ENCODE data around the gene HHAT.
A peak's percentile ranks its signal among the peaks of the same experiment; 100 is the strongest.

Gene HHAT

GRCh38 chr1:210573141-210573540, 244.4 kb downstream of the HHAT start:
- no peak overlapping the region for H3K4me2 ChIP-seq (ENCODE audit: low read depth, low read length, poor library complexity, severe bottlenecking)
- no peaks in the 10 kb centered on the region for H3K36me3 ChIP-seq (ENCODE audit: insufficient read depth, low read length)
- no peak overlapping the region for H3K9ac ChIP-seq (ENCODE audit: low read depth, low read length, poor library complexity, severe bottlenecking)
- peaks cover 6% of the 10 kb centered on the region; the same call in 1 of the 2 replicates for H3K9me3 ChIP-seq (ENCODE audit: insufficient read depth, low read depth, low read length)
- H3K4me3 ChIP-seq (ENCODE audit: low read length, poor library complexity, severe bottlenecking): no peak overlapping the region
- no peaks in the 10 kb centered on the region for H4K20me1 ChIP-seq (ENCODE audit: insufficient read depth, low read length, poor library complexity, severe bottlenecking)
- H3K9me2 ChIP-seq (replicated peaks; ENCODE audit: low read depth, low read length): no peaks in the 10 kb centered on the region
- peaks cover 7% of the 10 kb centered on the region for H3K4me1 ChIP-seq (ENCODE audit: insufficient read depth, low read length, poor library complexity, severe bottlenecking)
- no peak overlapping the region for H2AFZ ChIP-seq (ENCODE audit: low read length)
- no peaks in the 10 kb centered on the region for H3K79me2 ChIP-seq (ENCODE audit: insufficient read depth, low read length)
- no peaks in the 10 kb centered on the region for H3F3A ChIP-seq (ENCODE audit: low read depth)
- no peak for TF ChIP-seq EZH2phosphoT487 (IDR thresholded peaks at IDR 0.05; ENCODE audit: borderline replicate concordance)
- no peak for TF ChIP-seq CTCF (conservative IDR thresholded peaks at IDR 0.05; ENCODE audit: low read length)
- H3K27me3 ChIP-seq (ENCODE audit: insufficient read depth, low read length, poor library complexity, severe bottlenecking): no peaks in the 10 kb centered on the region

DNA sequence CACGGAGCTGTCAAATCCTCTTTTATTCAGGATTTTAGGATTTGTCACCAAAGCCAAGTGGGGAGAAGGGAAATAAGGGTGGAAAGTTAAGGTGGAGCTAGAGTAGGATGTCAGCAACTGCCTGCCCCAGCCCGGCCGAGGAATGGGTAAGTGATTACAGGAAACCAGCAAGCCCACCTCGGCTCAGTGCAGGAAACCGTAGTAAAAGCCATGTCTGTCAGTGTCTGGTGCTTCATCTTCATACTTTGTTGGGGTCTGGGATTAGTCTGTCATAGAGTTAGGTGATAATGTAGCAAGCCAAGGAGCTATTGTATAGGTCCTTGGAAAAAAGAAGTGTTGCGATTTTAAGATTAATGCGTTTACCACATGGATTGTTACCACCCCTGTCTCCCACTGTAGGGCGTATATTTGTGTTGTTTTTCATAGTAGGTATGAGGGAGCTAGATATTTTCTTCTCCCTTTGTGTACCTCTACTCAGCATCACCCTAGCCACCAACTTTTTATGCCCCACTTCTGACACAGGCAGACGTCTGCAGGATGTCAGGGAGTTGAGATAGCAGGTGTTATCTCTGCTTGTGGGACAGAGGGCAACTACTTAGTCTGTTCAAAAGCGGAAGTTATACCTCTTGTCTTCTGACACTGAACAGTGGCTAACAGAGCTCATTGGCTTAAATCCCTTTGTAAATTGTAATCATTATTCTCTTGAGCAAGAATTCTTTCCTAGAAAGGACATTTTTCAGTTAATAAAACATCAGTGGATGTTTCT, 253.7 kb downstream of the HHAT start:
- Histone ChIP-seq H3K9ac (ENCODE audit: low read depth, low read length, poor library complexity, severe bottlenecking) (peak overlapping the region; percentile 40), H3K79me2 (ENCODE audit: insufficient read depth, low read length) (no peaks in the 10 kb centered on the region), H3K9me2 (replicated peaks; ENCODE audit: low read depth, low read length) (no peaks in the 10 kb centered on the region), H3K27me3 (ENCODE audit: insufficient read depth, low read length, poor library complexity, severe bottlenecking) (no peaks in the 10 kb centered on the region), H3K36me3 (ENCODE audit: insufficient read depth, low read length) (no peaks in the 10 kb centered on the region), H4K20me1 (ENCODE audit: insufficient read depth, low read length, poor library complexity, severe bottlenecking) (no peaks in the 10 kb centered on the region), H3K9me3 (ENCODE audit: insufficient read depth, low read depth, low read length) (no peaks in the 10 kb centered on the region; the same call in 1 of the 2 replicates), H2AFZ (ENCODE audit: low read length) (no peak overlapping the region), H3K4me2 (ENCODE audit: low read depth, low read length, poor library complexity, severe bottlenecking) (peak overlapping the region; percentile 80), H3K4me1 (ENCODE audit: insufficient read depth, low read length, poor library complexity, severe bottlenecking) (peaks cover 46% of the 10 kb centered on the region), H3F3A (ENCODE audit: low read depth) (peaks cover 18% of the 10 kb centered on the region), H3K4me3 (ENCODE audit: low read length, poor library complexity, severe bottlenecking) (peak overlapping the region; percentile 65)
- TF ChIP-seq CTCF (conservative IDR thresholded peaks at IDR 0.05; ENCODE audit: low read length) (no peak), EZH2phosphoT487 (IDR thresholded peaks at IDR 0.05; ENCODE audit: borderline replicate concordance) (peak; percentile 23; the same call in 1 of the 2 replicates)

DNA sequence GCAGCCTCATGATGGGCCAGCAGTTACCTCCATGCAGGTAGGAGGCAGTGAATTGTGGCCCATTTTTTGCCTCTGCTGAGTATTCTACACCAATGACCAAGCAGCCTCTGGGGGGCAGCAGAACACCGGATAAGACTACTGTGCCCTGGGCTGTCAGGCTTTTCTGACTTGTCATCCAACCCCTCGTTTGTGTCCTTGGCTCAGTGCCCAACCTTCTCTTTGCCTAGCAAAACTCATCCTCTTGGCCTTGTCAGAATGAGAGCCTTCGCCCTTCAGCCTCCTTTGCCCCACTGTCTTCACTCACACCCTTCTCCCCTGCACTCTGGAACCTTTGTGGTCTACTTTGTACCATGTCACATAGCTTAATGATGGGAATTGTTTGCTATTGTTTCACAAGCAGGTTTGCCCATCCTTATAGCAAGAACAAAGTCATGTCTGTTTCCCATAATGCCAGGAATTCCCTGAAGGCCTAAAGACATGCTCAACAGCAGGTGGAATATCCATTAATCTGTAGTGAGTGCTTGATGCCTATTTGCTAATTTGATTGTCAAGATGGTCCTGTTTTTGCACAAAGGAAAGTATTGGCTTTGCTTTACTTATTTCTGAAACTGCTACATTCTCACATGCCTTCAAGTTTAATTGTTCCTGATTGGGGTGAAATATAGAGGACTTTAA, 255.9 kb downstream of the HHAT start:
- TF ChIP-seq CTCF (conservative IDR thresholded peaks at IDR 0.05; ENCODE audit: low read length) (peak; percentile 83), EZH2phosphoT487 (IDR thresholded peaks at IDR 0.05; ENCODE audit: borderline replicate concordance) (no peak)
- Histone ChIP-seq H3K36me3 (ENCODE audit: insufficient read depth, low read length) (no peaks in the 10 kb centered on the region), H3K27me3 (ENCODE audit: insufficient read depth, low read length, poor library complexity, severe bottlenecking) (no peaks in the 10 kb centered on the region), H3K9ac (ENCODE audit: low read depth, low read length, poor library complexity, severe bottlenecking) (no peak overlapping the region), H3K4me1 (ENCODE audit: insufficient read depth, low read length, poor library complexity, severe bottlenecking) (peaks cover 49% of the 10 kb centered on the region), H3K9me3 (ENCODE audit: insufficient read depth, low read depth, low read length) (no peaks in the 10 kb centered on the region), H3K79me2 (ENCODE audit: insufficient read depth, low read length) (no peaks in the 10 kb centered on the region), H3K4me3 (ENCODE audit: low read length, poor library complexity, severe bottlenecking) (no peak overlapping the region), H3K9me2 (replicated peaks; ENCODE audit: low read depth, low read length) (no peaks in the 10 kb centered on the region), H3K4me2 (ENCODE audit: low read depth, low read length, poor library complexity, severe bottlenecking) (peak overlapping the region; percentile 8), H3F3A (ENCODE audit: low read depth) (peaks cover 18% of the 10 kb centered on the region), H4K20me1 (ENCODE audit: insufficient read depth, low read length, poor library complexity, severe bottlenecking) (no peaks in the 10 kb centered on the region), H2AFZ (ENCODE audit: low read length) (no peak overlapping the region)

Data from Loucy (cell line).